ENCODE measurements around the gene KCNC4.

Gene KCNC4

DNA sequence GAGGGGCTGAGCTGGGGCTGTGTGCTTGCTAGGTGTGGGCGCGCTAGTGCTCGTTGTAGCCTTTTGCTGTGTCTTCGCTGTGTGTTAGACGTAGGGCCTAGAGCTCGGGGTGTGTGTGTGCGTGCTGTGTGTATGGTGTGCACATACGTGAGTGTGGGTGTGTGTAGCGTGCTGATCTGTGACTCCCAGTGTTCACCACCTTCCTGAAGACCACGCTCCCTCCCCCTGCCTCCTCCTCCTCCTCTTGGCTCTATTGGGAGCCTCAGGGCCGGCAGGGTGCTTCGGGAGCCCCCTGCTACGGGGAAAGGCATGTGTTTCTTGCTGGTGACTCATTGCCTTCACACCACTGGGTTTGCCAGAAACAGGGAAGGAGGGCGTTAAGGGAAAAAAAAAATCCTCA is 9.4 kb upstream of the KCNC4 start:
- peak overlapping the region; percentile 71 for H3K4me2 ChIP-seq
- no peak overlapping the region; the same call in 1 of the 2 replicates for H3K9ac ChIP-seq
- H3K9me3 ChIP-seq = no peaks in the 10 kb centered on the region
- H3K27ac ChIP-seq = peak overlapping the region; percentile 66
- H4K20me1 ChIP-seq = no peaks in the 10 kb centered on the region
- H3K4me1 ChIP-seq = peaks cover 21% of the 10 kb centered on the region
- no peak for TF ChIP-seq Cebpa-rat (IDR thresholded peaks at IDR 0.05)
- no peaks in the 10 kb centered on the region for H3K36me3 ChIP-seq
- H3K27me3 ChIP-seq = no peaks in the 10 kb centered on the region
- no peak overlapping the region for H3K4me3 ChIP-seq

DNA sequence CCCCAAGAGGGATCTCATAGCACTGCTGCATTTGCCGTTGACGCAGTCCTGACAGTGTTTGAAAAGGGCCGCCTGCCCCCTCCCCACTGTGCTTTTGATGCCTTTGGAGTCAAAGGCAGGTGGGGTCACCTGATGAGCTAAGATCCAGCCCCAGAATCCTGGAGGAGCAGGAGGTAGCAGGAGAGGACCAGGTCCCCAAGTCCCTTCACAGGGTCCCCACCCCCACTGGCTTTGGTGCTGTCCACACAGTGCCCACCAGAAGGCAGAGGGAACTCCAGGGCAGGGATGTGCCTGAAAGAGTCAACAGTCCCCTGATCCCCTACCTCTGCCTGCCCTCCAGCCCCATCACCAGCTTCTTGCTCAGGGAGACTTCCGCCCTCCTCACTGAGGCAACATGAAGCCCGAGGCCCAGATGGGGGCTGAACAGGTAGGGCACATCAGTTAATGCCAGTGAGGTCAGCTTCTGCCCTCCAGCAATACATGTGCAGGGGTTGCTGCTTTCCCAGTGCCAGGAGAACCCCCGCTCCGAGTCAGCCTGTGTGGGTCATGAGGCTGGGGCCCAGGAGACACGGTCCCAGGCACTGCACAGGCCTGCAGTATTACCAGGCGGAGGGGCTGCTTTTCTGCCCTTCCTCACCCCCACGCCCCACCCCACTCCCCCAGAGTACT is 8.8 kb upstream of the KCNC4 start:
- H3K4me1 ChIP-seq = peaks cover 21% of the 10 kb centered on the region
- peak overlapping the region; percentile 66; the same call in 1 of the 2 replicates for H3K27ac ChIP-seq
- no peaks in the 10 kb centered on the region for H3K9me3 ChIP-seq
- TF ChIP-seq Cebpa-rat (IDR thresholded peaks at IDR 0.05) = no peak
- H3K9ac ChIP-seq = no peak overlapping the region; the same call in 1 of the 2 replicates
- H3K4me3 ChIP-seq = no peak overlapping the region
- H4K20me1 ChIP-seq = no peaks in the 10 kb centered on the region
- peak overlapping the region; percentile 71 for H3K4me2 ChIP-seq
- H3K27me3 ChIP-seq = no peaks in the 10 kb centered on the region
- no peaks in the 10 kb centered on the region for H3K36me3 ChIP-seq

GRCh38 chr1:110203021-110203661 is 7.0 kb upstream of the KCNC4 start:
- peak overlapping the region; percentile 10; the same call in 1 of the 2 replicates for H3K4me2 ChIP-seq
- peaks cover 29% of the 10 kb centered on the region for H3K4me1 ChIP-seq
- H3K27ac ChIP-seq = 0 out of 2 replicates have a peak overlapping the region, but pooled peaks have one; percentile 39
- H3K4me3 ChIP-seq = no peak overlapping the region
- H3K9ac ChIP-seq = no peak overlapping the region
- no peaks in the 10 kb centered on the region for H3K27me3 ChIP-seq
- no peaks in the 10 kb centered on the region for H3K9me3 ChIP-seq
- H4K20me1 ChIP-seq = no peaks in the 10 kb centered on the region
- no peaks in the 10 kb centered on the region for H3K36me3 ChIP-seq
- TF ChIP-seq Cebpa-rat (IDR thresholded peaks at IDR 0.05) = no peak

DNA sequence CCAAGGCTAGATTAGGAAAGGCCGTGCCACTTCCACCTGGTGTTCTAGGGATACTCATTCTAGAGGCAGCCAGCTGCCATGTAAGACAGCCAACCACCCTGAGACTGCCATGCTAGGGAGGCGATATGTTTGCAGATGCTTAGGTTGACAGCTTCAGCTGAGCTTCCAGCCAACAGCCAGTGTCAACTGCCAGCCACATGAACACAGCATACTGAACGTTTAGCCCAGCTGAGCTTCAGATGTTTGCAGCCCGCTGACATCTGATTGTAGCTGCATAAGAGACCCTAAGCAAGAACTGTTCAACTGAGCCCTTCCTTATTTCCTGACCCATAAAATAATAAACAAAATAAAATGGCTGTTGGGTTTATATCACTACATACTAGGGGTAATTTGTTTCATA is 5.0 kb upstream of the KCNC4 start:
- H3K36me3 ChIP-seq = no peaks in the 10 kb centered on the region

GRCh38 chr1:110205591-110206155 is 4.4 kb upstream of the KCNC4 start:
- H3K27me3 ChIP-seq = peaks cover under 1% of the 10 kb centered on the region; the same call in 1 of the 2 replicates
- H3K9me3 ChIP-seq = no peaks in the 10 kb centered on the region
- no peaks in the 10 kb centered on the region for H3K36me3 ChIP-seq
- H3K4me2 ChIP-seq = no peak overlapping the region
- H3K4me3 ChIP-seq = no peak overlapping the region
- no peak for TF ChIP-seq Cebpa-rat (IDR thresholded peaks at IDR 0.05)
- H3K4me1 ChIP-seq = peaks cover 35% of the 10 kb centered on the region
- no peak overlapping the region for H3K27ac ChIP-seq
- H3K9ac ChIP-seq = no peak overlapping the region
- H4K20me1 ChIP-seq = no peaks in the 10 kb centered on the region

More for the DNA sequence above, 5.0 kb upstream of the KCNC4 start:
- Histone ChIP-seq H3K4me1 (peaks cover 41% of the 10 kb centered on the region), H3K9ac (no peak overlapping the region), H3K4me2 (no peak overlapping the region), H3K9me3 (no peaks in the 10 kb centered on the region), H4K20me1 (no peaks in the 10 kb centered on the region), H3K4me3 (no peak overlapping the region), H3K27me3 (no peaks in the 10 kb centered on the region), H3K27ac (no peak overlapping the region)
- TF ChIP-seq Cebpa-rat (IDR thresholded peaks at IDR 0.05) = no peak

DNA sequence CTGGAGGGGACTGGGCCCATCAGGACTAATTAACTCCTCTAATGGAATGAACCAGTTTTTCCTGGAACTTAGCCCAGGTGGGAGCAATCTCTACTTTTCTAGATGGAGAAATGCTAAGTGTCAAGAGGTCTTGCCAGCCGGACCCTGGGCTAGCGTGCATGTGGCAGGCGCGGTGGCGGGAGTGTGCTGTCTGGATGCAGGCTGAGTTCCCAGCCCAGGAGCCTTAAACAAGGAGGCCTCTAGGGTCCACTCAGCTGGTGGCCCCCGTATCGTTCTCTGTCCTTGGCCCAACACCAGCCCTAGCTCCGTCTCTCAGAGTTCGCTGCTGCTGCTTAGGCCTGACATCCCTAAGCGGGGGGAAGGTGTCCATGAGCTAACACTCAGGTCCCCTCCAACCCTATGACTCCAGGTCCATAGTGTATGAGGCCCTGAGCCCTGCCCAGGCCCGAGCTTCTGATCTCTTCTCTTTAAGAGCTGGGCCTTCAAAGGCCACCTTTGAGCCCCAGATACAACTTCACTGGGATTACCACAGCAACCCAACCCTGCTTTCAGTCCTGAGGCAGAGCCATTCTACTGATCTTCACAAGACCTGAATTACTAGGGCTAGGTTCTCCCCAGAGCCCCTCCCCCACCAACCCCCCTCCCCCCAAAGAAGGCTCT is 3.7 kb upstream of the KCNC4 start:
- Histone ChIP-seq H3K4me1 (peaks cover 33% of the 10 kb centered on the region), H3K9ac (no peak overlapping the region), H3K9me3 (no peaks in the 10 kb centered on the region), H3K4me3 (no peak overlapping the region), H3K27ac (no peak overlapping the region), H4K20me1 (peaks cover under 1% of the 10 kb centered on the region; the same call in 1 of the 2 replicates), H3K27me3 (peaks cover 7% of the 10 kb centered on the region), H3K4me2 (no peak overlapping the region), H3K36me3 (no peaks in the 10 kb centered on the region)
- TF ChIP-seq Cebpa-rat (IDR thresholded peaks at IDR 0.05) = no peak

GRCh38 chr1:110207831-110208230 is 2.3 kb upstream of the KCNC4 start:
- Histone ChIP-seq H3K27me3 (peaks cover 22% of the 10 kb centered on the region), H3K4me3 (no peak overlapping the region), H4K20me1 (peaks cover 15% of the 10 kb centered on the region), H3K4me2 (no peak overlapping the region), H3K9ac (no peak overlapping the region), H3K9me3 (no peaks in the 10 kb centered on the region), H3K4me1 (peaks cover 47% of the 10 kb centered on the region), H3K27ac (no peak overlapping the region), H3K36me3 (no peaks in the 10 kb centered on the region)
- no peak for TF ChIP-seq Cebpa-rat (IDR thresholded peaks at IDR 0.05)

DNA sequence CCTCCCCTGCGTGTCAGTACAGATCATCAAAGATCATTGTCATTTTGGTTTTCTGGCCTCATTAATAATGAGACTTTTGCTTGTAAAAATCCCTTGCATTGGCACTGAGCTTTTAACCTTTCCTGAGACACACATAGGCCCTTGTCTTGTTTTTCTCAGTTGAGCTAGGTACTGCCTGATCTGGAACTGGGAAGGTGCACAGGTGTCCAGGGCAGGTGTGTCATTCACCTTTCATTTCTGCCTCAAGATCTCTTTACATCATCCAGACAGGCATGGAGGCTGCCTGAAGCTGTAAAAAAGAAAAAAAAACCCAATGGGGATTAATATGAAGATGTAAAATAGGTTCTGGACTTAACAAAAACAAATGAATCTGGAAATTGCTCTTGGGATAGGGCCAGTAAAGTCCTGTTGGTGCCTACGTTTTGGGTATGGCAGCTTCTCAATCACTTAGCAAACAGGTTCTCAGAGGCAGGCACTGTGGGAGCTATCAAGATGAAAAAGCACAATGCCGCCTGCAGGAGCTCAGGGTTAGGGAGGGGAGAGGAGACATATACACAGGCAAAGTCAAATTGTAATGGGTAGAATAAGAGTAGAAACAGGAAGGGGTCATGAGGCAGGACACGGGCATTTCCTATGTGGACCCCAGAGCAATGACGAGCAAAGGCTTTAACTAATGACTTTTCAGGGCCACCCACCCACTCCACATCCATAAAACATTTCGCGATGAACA is 1.0 kb upstream of the KCNC4 start:
- TF ChIP-seq Cebpa-rat (IDR thresholded peaks at IDR 0.05) = no peak
- H3K36me3 ChIP-seq = no peaks in the 10 kb centered on the region
- peak overlapping the region; percentile 98 for H3K4me2 ChIP-seq
- H3K4me1 ChIP-seq = peaks cover 42% of the 10 kb centered on the region
- peaks cover 31% of the 10 kb centered on the region for H3K27me3 ChIP-seq
- peak overlapping the region; percentile 79 for H3K4me3 ChIP-seq
- H3K9me3 ChIP-seq = no peaks in the 10 kb centered on the region
- peak overlapping the region; percentile 70; the same call in 1 of the 2 replicates for H3K27ac ChIP-seq
- H3K9ac ChIP-seq = peak overlapping the region; percentile 72
- H4K20me1 ChIP-seq = peaks cover 28% of the 10 kb centered on the region

Data from BLaER1 (cell line).